Cardiac fibroblast (primary cell): ENCODE data around the gene NFIL3.

Source experiments
- DNase-seq, 2 donors: peaks; one replicate each; pipeline versions ENCODE4 v3.0.0 to v3.0.0-alpha.2; 2010; ENCODE audit warnings: low read depth in 2 of 2
- H3K4me3 ChIP-seq, 2 donors: replicated peaks in 1 of 2; 1 replicate in 1 of 2; 2 replicates in 1 of 2; pipeline ENCODE4 v1.5.1; 2011; ENCODE audit warnings: low read depth in 2 of 2, low read length in 2 of 2, mild to moderate bottlenecking in 2 of 2, moderate library complexity in 1 of 2
- CTCF ChIP-seq: IDR thresholded peaks from one replicate; pipeline ENCODE4 v1.5.1; 2011; ENCODE audit warnings: low read depth, mild to moderate bottlenecking, low read length, inconsistent platforms

The NFIL3 gene

DNA sequence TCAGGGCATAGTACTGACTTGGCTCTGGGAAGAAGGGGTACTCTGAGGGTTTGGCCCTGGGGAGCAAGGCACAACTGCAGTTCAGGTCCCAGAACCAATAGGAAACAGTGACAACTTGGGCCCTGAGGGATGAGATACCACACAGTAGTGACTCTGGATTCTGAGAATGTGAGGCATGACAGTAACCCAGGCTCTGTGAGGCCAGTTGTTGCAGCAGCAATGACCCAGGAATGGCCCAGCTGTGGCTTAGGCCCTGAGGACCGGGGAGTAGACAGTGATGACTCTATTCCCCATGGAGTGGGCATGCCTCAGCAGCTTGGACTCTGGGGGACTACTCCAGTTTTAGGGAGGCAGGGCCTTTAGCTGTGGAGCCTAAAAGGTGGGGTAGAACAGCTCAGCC lies 21.5 kb upstream of the NFIL3 start:
- DNase-seq, result no peak
- no peak for TF ChIP-seq CTCF
- no peak overlapping the region for H3K4me3 ChIP-seq

DNA sequence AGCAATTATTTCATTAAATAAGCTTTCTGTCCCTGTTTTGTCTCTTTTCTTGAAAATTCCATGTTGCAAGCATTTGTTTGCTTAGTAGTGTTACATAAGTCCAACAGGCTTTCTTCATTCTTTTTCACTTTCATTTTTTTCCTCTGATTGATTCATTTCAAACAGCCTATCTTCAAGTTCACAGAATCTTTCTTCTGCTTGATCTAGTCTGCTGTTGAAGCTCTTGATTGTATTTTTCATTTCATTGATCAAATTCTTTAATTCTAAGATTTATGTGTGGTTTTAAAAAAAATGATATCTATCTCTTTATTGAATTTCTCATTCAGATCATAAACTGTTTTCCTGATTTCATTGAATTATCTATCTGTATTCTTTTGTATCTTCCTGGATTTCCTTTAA lies 20.4 kb upstream of the NFIL3 start:
- no peak for DNase-seq
- TF ChIP-seq CTCF, result no peak
- no peak overlapping the region for H3K4me3 ChIP-seq

DNA sequence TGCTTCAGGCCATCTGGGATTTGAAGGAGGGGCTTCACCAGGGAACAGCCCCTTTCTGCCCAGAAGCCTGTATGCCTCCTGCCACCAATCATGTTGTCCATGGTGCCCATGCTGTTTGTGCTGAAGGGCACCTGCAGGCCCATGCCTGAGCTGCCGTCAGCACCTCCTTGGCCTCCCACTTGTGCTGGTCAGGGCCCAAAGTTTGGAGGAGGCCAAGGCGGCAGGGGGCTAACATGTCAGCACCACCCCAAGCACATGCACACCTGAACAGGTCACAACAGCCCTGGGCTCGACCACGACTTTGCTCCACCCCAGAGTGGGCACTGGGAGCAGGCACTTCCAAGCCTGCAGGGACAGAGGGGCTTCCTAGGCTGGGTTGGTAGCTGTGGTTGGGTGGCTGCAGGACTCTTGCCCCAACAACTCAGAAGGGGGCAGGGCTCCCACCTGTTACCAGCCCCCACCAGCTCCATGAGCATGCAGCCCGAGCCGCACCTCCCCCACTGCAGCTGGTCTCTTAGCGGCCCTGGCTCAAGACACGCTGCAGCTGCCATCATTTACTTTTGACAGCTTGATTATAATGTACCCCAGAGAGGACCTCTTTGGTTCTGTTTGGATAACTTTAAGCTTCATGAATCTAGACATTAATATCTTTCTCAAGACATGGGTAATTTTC lies 19.8 kb upstream of the NFIL3 start:
- DNase-seq, result no peak
- TF ChIP-seq CTCF, result no peak
- no peak overlapping the region for H3K4me3 ChIP-seq

DNA sequence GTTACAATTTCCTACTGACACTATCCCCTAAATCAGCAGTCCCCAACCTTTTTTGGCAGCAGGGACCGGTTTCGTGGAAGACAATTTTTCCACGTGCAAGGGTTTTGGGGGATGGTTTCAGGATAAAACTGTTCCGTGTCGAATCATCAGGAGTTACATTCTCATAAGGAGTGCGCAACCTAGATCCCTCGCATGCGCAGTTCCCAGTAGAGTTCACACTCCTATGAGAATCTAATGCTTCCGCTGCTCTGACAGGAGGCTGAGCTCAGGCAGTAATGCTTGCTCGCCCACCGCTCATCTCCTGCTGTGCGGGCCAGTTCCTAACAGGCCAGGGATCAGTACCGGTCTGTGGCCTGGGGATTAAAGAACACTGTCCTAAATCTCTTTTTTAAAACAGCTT lies 13.2 kb upstream of the NFIL3 start:
- no peak for TF ChIP-seq CTCF
- no peak overlapping the region for H3K4me3 ChIP-seq
- DNase-seq, result no peak

- no peak overlapping the region for H3K4me3 ChIP-seq
- peak; percentile 60 for TF ChIP-seq CTCF
- peak; percentile 90 to 94 for DNase-seq
Observed at GRCh38 chr9:91433180-91433579, 9.5 kb upstream of the NFIL3 start.

DNA sequence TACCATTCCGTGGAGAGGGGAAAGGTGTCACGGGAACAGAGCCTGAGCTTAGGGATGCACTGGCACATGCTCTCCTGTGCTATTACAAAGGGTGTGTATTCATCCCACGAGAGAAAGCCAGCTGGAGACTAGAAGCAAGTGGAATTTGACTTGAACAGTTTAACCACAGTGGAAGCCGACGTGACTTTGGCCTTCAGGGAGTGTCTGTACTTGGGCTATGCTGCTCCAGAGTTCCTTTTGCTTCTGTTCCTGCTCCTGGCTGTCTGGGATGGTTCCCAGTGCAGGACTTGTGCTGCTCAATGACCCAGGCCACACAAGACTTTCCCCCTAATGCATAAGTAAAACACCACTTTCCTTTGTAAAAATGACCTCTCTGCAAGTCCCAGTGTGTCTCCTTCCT lies 7.9 kb upstream of the NFIL3 start:
- H3K4me3 ChIP-seq, result no peak overlapping the region
- no peak for DNase-seq
- TF ChIP-seq CTCF, result no peak

DNA sequence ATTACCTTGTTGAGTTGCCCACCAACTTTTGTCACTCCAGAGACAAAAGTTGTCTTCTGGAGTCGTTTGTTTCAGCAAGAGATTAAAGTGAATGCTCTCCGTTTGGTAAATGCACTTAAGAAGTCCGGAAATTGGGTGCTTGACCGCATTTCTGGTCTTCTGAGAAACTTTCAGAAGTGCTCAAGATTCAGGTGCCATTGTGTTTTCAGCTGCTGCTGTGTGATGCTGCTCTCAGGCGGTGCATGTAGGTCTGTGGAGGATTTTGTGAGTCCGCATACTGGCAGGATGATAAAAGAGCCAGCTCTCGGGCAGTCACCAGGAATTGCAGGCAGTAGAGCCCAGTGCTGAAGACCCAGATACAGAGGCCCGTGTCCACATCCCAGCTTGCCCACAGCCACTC lies 5.9 kb upstream of the NFIL3 start:
- H3K4me3 ChIP-seq, result no peak overlapping the region
- DNase-seq, result no peak
- TF ChIP-seq CTCF, result no peak
